Stimulated activated CD8-positive, alpha-beta memory T cell treated with anti-CD3 and anti-CD28 coated beads, Interleukin-4, amount 100 ng/mL, for 4 hours (primary cell): Measurements from ENCODE around the gene CCDC137.
A peak's percentile ranks its signal among the peaks of the same experiment; 100 is the strongest.

Experiments used
- DNase-seq, 2 donors: peaks; one replicate each; pipeline ENCODE4 v3.0.0-alpha.2; 2020; ENCODE audit warnings: low read depth in 2 of 2, low spot score in 1 of 2

The CCDC137 gene

GRCh38 chr17:81682565-81683207 is 16.1 kb downstream of the CCDC137 start:
- no peak for DNase-seq

- DNase-seq: no peak
Measured at GRCh38 chr17:81683208-81683583, 16.7 kb downstream of the CCDC137 start.

DNA sequence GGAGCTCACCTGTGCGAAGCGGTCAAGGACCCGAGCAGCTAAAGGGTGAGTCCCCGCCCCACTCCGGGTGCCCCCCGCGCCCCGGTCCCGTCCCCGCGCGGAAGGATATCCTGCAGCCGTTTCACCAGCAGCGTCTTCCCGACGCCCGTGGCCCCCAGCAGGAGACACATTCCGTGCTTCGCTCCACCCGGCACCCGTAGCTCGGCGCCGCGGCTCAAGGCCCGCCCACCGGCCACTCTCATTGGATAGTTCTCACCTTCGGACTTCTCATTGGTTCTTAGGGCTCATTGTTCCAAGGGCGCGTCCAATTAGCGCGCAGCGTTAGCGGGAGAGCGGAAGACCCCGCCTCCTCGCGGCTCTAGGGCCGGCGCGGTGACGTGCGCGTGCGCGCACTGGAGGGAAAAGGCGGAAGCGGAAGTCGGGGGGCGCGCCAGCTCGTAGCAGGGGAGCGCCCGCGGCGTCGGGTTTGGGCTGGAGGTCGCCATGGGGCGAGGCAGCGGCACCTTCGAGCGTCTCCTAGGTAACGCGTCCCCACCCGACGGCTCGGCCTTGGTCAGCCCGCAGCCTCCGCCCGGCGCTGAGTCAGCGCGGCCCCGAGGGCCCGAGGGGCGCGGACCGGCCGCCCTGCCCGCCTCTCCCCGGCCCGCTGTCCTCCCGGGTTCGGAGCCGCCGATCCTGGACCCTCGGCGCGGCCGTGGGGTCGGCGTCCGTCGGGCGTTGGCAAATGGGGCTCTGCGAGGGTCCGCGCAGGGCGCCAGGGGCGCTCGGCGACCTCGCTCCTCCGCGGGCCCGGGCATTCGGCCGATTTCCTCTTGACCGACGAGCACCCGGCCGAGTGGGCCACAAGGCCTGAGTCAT is 17.3 kb downstream of the CCDC137 start, which contains the start of the genes ARL16 and HGS:
Gene ARL16 (minus strand): TSS at position 214 of the 858 bp plus-strand sequence. CDS start 44 bp downstream, at position 170.
Gene HGS (plus strand): TSS at position 428 of the 858 bp plus-strand sequence. CDS start 56 bp downstream, at position 484.
- peak; percentile 92 to 95 for DNase-seq

- DNase-seq: no peak
Measured at GRCh38 chr17:81684442-81684911, 17.9 kb downstream of the CCDC137 start.

GRCh38 chr17:81685108-81685507 is 18.6 kb downstream of the CCDC137 start:
- DNase-seq: peak in 1 of 2 donors; percentile 35

GRCh38 chr17:81686614-81687013 is 20.1 kb downstream of the CCDC137 start:
- no peak for DNase-seq

- DNase-seq: no peak
Measured at GRCh38 chr17:81687770-81688541, 21.4 kb downstream of the CCDC137 start.

DNA sequence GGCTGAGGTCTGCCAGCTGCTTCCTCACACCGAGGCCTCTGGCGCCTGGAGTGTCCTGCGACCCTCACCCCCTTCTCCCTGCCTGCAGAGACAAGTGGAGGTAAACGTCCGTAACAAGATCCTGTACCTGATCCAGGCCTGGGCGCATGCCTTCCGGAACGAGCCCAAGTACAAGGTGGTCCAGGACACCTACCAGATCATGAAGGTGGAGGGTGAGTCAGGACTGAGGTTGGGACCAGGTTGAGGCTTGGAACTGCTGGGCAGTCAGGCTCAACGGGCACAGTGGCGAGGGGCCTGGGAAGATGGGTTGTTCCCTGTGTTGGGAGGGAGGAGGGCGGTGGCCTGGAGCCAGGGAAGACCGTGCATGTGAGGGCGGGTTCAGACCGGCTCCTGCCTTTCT is 22.1 kb downstream of the CCDC137 start:
- DNase-seq: no peak

DNA sequence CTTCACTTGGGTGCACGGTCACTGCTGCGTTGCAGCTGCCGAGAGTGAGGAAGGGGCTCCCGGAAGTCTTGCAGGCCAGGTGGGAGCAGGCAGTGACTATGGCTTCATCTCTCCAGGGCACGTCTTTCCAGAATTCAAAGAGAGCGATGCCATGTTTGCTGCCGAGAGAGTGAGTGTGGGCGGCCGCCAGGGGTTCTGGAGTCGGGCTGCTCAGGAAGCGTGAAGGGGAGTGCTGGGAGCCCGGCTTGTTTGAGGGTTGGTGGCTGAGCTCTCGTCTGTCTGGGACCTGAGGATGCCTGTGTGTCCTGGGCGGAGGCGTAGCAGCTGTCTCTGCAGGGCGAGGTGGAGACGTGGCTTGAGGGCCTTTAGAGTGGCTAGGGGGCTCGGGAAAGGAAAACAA is 23.5 kb downstream of the CCDC137 start:
- no peak for DNase-seq

GRCh38 chr17:81690549-81690948 is 24.0 kb downstream of the CCDC137 start:
- no peak for DNase-seq

DNA sequence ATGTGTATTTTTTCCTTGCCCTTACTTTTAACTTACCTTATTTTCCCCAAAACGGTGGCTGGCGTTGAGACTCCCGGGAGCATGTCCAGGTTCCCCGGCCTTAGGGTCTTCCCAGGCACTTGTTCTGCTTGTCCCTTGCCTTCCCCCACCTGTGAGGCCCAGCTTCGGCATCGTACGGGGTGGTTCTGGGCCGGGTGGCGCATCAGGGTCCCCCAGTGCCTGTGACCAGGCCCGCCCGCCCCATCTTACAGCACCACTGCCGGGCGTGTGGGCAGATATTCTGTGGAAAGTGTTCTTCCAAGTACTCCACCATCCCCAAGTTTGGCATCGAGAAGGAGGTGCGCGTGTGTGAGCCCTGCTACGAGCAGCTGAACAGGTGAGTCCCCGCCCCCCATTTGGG is 24.7 kb downstream of the CCDC137 start:
- no peak for DNase-seq

DNA sequence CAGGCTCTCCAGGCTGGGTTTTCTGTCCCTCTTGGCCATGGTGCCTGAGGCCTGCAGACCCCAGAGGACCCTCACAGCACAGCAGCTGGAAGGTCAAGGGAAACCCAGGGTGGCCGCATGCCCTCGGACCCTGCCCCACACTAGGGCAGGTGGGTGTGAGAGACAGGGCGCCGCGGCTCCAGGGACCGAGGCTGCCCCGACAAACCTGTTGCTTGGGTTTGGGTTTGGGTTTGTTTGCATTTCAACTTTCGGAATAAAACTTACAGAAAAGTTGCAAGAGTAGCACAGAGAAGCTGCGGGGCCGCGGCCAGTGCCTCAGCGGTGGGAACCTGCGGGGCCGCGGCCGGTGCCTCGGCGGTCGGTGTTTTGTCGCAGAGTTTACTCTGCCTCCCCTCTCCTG is 25.1 kb downstream of the CCDC137 start:
- DNase-seq: no peak

DNA sequence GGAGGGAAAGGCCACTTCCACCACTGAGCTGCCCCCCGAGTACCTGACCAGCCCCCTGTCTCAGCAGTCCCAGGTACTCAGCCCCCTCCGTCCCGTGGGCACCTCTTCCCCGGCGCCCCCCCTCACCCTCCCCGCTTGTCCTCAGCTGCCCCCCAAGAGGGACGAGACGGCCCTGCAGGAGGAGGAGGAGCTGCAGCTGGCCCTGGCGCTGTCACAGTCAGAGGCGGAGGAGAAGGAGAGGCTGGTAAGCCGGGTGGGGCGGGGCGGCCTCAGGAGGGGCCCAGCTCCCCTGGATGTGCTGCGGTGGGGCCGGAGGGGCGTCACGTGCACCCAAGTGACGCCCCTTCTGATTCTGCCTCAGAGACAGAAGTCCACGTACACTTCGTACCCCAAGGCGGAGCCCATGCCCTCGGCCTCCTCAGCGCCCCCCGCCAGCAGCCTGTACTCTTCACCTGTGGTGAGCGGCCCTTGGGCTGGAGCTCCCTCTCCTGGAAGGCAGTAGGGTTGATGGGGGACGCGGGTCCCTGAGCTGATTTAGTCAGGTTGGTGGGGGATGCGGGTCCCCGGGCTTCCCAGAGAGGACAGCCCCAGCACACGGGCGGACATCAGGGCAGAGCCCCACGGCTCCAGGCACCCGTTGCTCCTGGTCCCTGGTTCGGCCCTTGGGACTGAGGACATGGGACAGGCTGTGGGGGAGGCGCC is 27.1 kb downstream of the CCDC137 start:
- DNase-seq: no peak

- no peak for DNase-seq
Measured at GRCh38 chr17:81694810-81695209, 28.3 kb downstream of the CCDC137 start.

DNA sequence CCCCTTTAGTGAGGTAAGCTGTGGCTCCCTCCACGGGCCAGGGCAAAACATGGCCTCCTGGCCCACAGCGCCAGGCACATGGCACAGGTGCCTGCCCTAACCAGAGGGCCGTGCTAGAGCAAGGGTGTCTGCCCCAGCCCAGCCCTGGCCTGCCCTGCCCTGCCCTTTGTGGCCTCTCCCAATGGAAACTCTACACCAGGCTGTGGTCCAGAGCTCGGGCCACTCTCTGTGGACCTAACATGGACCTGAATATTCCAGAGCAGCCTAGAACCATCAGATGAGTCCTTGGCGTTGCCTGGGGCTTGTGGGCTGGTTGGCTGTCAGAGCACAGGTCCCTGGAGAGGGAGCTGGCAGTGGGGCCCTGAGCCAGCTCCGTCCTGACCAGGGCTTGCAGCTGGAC is 28.7 kb downstream of the CCDC137 start:
- DNase-seq: no peak

- DNase-seq: no peak
Measured at GRCh38 chr17:81695801-81696200, 29.3 kb downstream of the CCDC137 start.

DNA sequence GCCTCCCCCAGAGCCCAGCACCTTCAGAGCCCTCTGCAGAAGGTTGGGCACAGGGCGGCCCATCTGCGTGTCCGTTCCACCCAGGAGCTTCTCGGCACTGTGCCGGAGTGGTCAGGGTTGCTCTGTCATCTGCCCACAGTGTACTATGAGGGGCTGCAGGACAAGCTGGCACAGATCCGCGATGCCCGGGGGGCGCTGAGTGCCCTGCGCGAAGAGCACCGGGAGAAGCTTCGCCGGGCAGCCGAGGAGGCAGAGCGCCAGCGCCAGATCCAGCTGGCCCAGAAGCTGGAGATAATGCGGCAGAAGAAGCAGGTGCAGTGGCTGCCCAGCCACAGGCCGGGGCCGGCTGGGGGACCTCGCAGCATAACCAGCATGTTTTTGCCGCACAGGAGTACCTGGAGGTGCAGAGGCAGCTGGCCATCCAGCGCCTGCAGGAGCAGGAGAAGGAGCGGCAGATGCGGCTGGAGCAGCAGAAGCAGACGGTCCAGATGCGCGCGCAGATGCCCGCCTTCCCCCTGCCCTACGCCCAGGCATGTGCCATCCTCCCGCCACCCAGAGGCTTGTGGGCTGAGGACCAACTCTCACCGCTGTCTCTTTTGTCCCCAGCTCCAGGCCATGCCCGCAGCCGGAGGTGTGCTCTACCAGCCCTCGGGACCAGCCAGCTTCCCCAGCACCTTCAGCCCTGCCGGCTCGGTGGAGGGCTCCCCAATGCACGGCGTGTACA is 29.8 kb downstream of the CCDC137 start:
- DNase-seq: no peak

- DNase-seq: no peak
Measured at GRCh38 chr17:81697261-81698044, 30.9 kb downstream of the CCDC137 start.
